Measurements from ENCODE around the gene MAFG.

DNA sequence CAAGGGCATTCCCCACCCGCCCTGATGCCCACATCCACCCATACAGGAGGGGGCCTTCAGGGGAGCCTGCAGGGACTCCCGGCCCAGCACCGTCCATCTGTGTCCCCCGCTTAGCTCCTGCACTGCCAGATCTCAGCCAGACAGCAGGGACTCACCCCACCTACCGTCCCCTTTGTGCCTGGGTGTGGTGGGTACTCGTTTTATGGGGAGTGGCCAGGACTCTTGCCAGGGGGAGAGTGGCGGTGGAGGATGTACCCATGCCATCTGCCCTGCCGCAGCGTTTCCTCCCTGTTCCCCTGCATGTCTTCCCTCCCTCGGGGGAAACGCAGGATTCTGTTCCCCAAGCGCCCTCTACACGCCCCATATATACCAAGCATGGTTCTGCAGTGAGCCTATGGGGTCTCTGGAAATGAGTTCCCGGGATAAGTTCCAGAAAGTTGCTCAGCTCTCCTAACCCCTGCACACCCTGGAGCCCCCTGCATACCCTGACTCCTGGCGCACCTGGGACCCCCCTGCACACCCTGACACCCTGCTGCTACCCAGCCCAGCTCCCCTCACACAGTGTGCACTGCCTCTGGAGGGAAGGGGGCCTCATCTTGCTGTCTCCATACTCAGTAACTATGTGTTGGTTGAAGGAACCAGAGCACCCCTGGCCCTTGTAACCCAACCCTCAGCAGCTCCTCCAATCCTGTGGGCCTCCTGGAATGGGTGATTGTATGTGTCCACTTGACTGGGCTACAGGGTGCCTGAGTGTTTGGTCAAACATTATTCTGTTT lies 4.2 kb upstream of the MAFG start:
- TF ChIP-seq, protein P1, sequence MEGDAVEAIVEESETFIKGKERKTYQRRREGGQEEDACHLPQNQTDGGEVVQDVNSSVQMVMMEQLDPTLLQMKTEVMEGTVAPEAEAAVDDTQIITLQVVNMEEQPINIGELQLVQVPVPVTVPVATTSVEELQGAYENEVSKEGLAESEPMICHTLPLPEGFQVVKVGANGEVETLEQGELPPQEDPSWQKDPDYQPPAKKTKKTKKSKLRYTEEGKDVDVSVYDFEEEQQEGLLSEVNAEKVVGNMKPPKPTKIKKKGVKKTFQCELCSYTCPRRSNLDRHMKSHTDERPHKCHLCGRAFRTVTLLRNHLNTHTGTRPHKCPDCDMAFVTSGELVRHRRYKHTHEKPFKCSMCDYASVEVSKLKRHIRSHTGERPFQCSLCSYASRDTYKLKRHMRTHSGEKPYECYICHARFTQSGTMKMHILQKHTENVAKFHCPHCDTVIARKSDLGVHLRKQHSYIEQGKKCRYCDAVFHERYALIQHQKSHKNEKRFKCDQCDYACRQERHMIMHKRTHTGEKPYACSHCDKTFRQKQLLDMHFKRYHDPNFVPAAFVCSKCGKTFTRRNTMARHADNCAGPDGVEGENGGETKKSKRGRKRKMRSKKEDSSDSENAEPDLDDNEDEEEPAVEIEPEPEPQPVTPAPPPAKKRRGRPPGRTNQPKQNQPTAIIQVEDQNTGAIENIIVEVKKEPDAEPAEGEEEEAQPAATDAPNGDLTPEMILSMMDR (IDR thresholded peaks at IDR 0.05; ENCODE audit: low read length) = no peak
- TF ChIP-seq EZH2 (optimal IDR thresholded peaks at IDR 0.05; ENCODE audit: low read depth, low read length) = no peak
- no peak for TF ChIP-seq EZH2phosphoT487 (IDR thresholded peaks at IDR 0.05; ENCODE audit: low read length)

Data from MM.1S (cell line).